HepG2 (cell line): ENCODE results near the gene CCDC33. TPM values are rescaled to one million over a fixed set of nuclear protein-coding genes. Genes with fewer than 3 reads are reported as not detected.

Experiments used
- ATAC-seq: fragments of 200-7000 bp; cut with Tn5 transposase; 3 replicates; pipeline ENCODE4 v1.9.1; 2020; ENCODE audit warnings: mild to moderate bottlenecking, moderate library complexity
- BruUV-seq: library from RNA; stranded (reverse); fragments of 400-500 nt; replicated peaks from 2 replicates; lab custom pipeline; 2021; lab: Mats Ljungman, UMichigan
- CTCF ChIA-PET: fragments of 300-600 bp; formaldehyde crosslinking; extraction: SDS; loops from one replicate; lab custom pipeline; 2021; ENCODE audit warnings: low total read pairs, inconsistent platforms, low intra/inter-chr PET ratio; lab: Yijun Ruan, JAX
- POLR2A ChIA-PET: fragments of 350-600 bp; sonication (Branson Sonifier 250); formaldehyde crosslinking; loops from one replicate; lab custom pipeline; 2020; ENCODE audit warnings: antibody characterized with exemption, inconsistent platforms; lab: Yijun Ruan, JAX
- DNase-seq: peaks from one replicate; pipeline ENCODE4 v3.0.0-alpha.2; 2015; ENCODE audit warnings: low spot score
- FAIRE-seq: peaks from 3 replicates; lab custom pipeline; 2011; peaks lifted over from hg19 to GRCh38; lab: Jason Lieb, UNC
- H2AFZ ChIP-seq: one replicate; pipeline ENCODE4 v1.6.1; 2011; ENCODE audit warnings: low read length, inconsistent platforms
- H3K27ac ChIP-seq: fragments of 300-600 bp; 3 replicates; pipeline ENCODE4 v1.8.0; 2011; ENCODE audit warnings: mixed run types, mild to moderate bottlenecking, mixed read lengths, low read length, inconsistent platforms; ENCODE audit not compliant: insufficient read depth; ENCODE audit errors: extremely low read length
- H3K27me3 ChIP-seq, 2 experiments: fragments of 200-600 bp in 1 of 2; 2 replicates in 1 of 2; 3 replicates in 1 of 2; pipeline versions ENCODE4 v1.6.0 to v1.8.0; 2011; ENCODE audit warnings: low read length in 2 of 2, mild to moderate bottlenecking in 2 of 2, moderate library complexity in 2 of 2, inconsistent platforms in 1 of 2; ENCODE audit not compliant: insufficient read depth in 2 of 2, control insufficient read depth in 1 of 2
- H3K36me3 ChIP-seq, 2 experiments: fragments of 200-600 bp in 1 of 2; replicated peaks in 1 of 2; 2 replicates in 1 of 2; 3 replicates in 1 of 2; pipeline versions ENCODE4 v1.5.1 to v1.8.0; 2011; ENCODE audit warnings: low read length in 2 of 2, inconsistent platforms in 1 of 2; ENCODE audit not compliant: insufficient read depth in 2 of 2, control insufficient read depth in 1 of 2
- H3K4me1 ChIP-seq: 2 replicates; pipeline ENCODE4 v1.5.1; 2012; ENCODE audit warnings: low read length, inconsistent platforms; ENCODE audit not compliant: insufficient read depth
- H3K4me2 ChIP-seq: 2 replicates; pipeline ENCODE4 v1.6.0; 2011; ENCODE audit warnings: low read depth, low read length, inconsistent platforms
- H3K4me3 ChIP-seq, 3 experiments: fragments of 200-600 bp in 1 of 3; sonication (generic), shearing (Covaris generic) in 1 of 3; replicated peaks in 1 of 3; 2 replicates each; pipeline ENCODE4 v1.5.1; 2011 to 2016; ENCODE audit warnings: low read length in 3 of 3, inconsistent platforms in 2 of 3, low read depth in 2 of 3, mild to moderate bottlenecking in 2 of 3, control low read depth in 1 of 3, mixed read lengths in 1 of 3; ENCODE audit not compliant: insufficient read depth in 1 of 3
- H3K79me2 ChIP-seq: one replicate; pipeline ENCODE4 v1.6.1; 2011; ENCODE audit warnings: low read length, inconsistent platforms; ENCODE audit not compliant: insufficient read depth
- H3K9ac ChIP-seq: 2 replicates; pipeline ENCODE4 v1.6.0; 2011; ENCODE audit warnings: mild to moderate bottlenecking, low read depth, low read length, inconsistent platforms; ENCODE audit not compliant: insufficient read depth
- H3K9me3 ChIP-seq: 2 replicates; pipeline ENCODE4 v1.5.1; 2012; ENCODE audit warnings: mild to moderate bottlenecking, low read length
- H4K20me1 ChIP-seq: 2 replicates; pipeline ENCODE4 v1.6.0; 2011; ENCODE audit warnings: inconsistent platforms, mild to moderate bottlenecking, low read length, moderate library complexity; ENCODE audit not compliant: insufficient read depth
- CCDC6 ChIP-seq: sonication (generic); formaldehyde crosslinking; IDR thresholded peaks from 2 replicates; pipeline ENCODE4 v1.8.1; 2022; ENCODE audit warnings: mild to moderate bottlenecking, missing genetic modification reagents, moderate library complexity
- FOXM1 ChIP-seq: sonication (generic); formaldehyde crosslinking; IDR thresholded peaks from 2 replicates; pipeline ENCODE4 v1.5.0; 2020; ENCODE audit warnings: missing genetic modification reagents
- IKZF4 ChIP-seq: sonication (generic); formaldehyde crosslinking; IDR thresholded peaks from 2 replicates; pipeline ENCODE4 v1.5.1; 2020; ENCODE audit warnings: borderline replicate concordance, mild to moderate bottlenecking, low read depth, missing genetic modification reagents; ENCODE audit errors: not compliant biosample characterization
- IRF2 ChIP-seq: IDR thresholded peaks from 2 replicates; pipeline ENCODE4 v1.6.1; 2018; ENCODE audit warnings: missing genetic modification reagents, missing compliant biosample characterization
- SALL2 ChIP-seq: sonication (generic); formaldehyde crosslinking; IDR thresholded peaks from 2 replicates; pipeline ENCODE4 v1.8.1; 2023; ENCODE audit warnings: mild to moderate bottlenecking, missing genetic modification reagents, inconsistent platforms
- SRF ChIP-seq: IDR thresholded peaks from 2 replicates; pipeline ENCODE4 v1.6.1; 2011; ENCODE audit warnings: mild to moderate bottlenecking, low read depth, low read length, moderate library complexity
- ZBTB26 ChIP-seq: IDR thresholded peaks from 2 replicates; pipeline ENCODE4 v1.6.1; 2016; ENCODE audit warnings: missing compliant biosample characterization, missing genetic modification reagents, borderline replicate concordance
- ZIK1 ChIP-seq: sonication (generic); formaldehyde crosslinking; IDR thresholded peaks from 2 replicates; pipeline ENCODE4 v1.5.0; 2020; ENCODE audit warnings: mild to moderate bottlenecking, low read depth, missing genetic modification reagents, borderline replicate concordance
- ZZZ3 ChIP-seq: sonication (generic); formaldehyde crosslinking; IDR thresholded peaks from 2 replicates; pipeline ENCODE4 v1.4.0; 2020; ENCODE audit warnings: missing genetic modification reagents, mild to moderate bottlenecking, borderline replicate concordance
- WGBS: methylation state at CpG from one replicate; pipeline ENCODE4 v1.1.6; 2017; ENCODE audit warnings: low lambda C conversion rate; 5-methylcytosine and 5-hydroxymethylcytosine counted together
- in situ Hi-C: cut with HindIII; loops from 2 replicates; pipeline ENCODE4 v1.10.0; 2017; ENCODE audit warnings: low pct_unique_long_range_greater_than_20kb; ENCODE audit not compliant: extremely low pct_ligation_motif_present
- intact Hi-C: fragments of 100-400 bp; cut with micrococcal nuclease; formaldehyde crosslinking; loops from one replicate; pipeline ENCODE4 v1.10.0; 2022; ENCODE audit not compliant: unreplicated experiment
- polyA plus RNA-seq, 8 experiments: library from polyadenylated mRNA; depleted of rRNA in 3 of 8; stranded (reverse) in 7 of 8; unstranded in 1 of 8; fragments of >200 nt; fragmentation: Illumina TruSeq in 4 of 8; extraction: Trizol in 4 of 8; gene quantifications; 2 replicates each; pipeline versions ENCODE4 v1.2.1 to v1.2.3, GENCODE V29; 2011 to 2016; ENCODE audit warnings: low read depth in 4 of 8, missing spikeins in 1 of 8, mixed read lengths in 1 of 8; ENCODE audit not compliant: insufficient read depth in 1 of 8
- total RNA-seq, 5 experiments: library from RNA; depleted of rRNA; stranded (reverse); fragments of >200 nt; fragmentation: Illumina TruSeq; extraction: Trizol; gene quantifications; 2 replicates each; pipeline ENCODE4 v1.2.3, GENCODE V29; 2016; ENCODE audit warnings: low read depth in 1 of 5

Gene CCDC33
- total and polyA plus RNA-seq, 2 of the 13 experiments (the other 11 are each of a cell fraction or from before 2014, with no cell fraction given): 0.30 TPM; not detected in 1

GRCh38 chr15:74261685-74262084, 25.6 kb downstream of the CCDC33 start:
- ChIA-PET CTCF (no interaction called here), POLR2A (no interaction called here)
- ATAC-seq (no peak), DNase-seq (no peak), FAIRE-seq (no peak)
- no peaks in the 10 kb centered on the region for H4K20me1 ChIP-seq
- no peaks in the 10 kb centered on the region for H3K4me1 ChIP-seq
- H3K36me3 ChIP-seq: no peaks in the 10 kb centered on the region
- H3K4me2 ChIP-seq: no peak overlapping the region
- H3K27me3 ChIP-seq: peaks cover 9 to 44% of the 10 kb centered on the region in 2 experiments; a peak in 4 of 5 replicates
- no peak overlapping the region for H2AFZ ChIP-seq
- no peak overlapping the region for H3K4me3 ChIP-seq
- no TSS peak for BruUV-seq
- no peaks in the 10 kb centered on the region for H3K9me3 ChIP-seq
- intact Hi-C loops (no loop called here), in situ Hi-C loops (no loop called here)
- WGBS: 0% methylated on average over 4 of the region's 8 CpGs
- H3K79me2 ChIP-seq: no peaks in the 10 kb centered on the region
- H3K27ac ChIP-seq: no peak overlapping the region
- no peak overlapping the region for H3K9ac ChIP-seq
- TF ChIP-seq CCDC6 (CRISPR knock-in tag): no peak
- TF ChIP-seq SALL2: no peak
- TF ChIP-seq IKZF4 (CRISPR knock-in tag): no peak
- no peak for TF ChIP-seq IRF2

- H3K9ac ChIP-seq: no peak overlapping the region
- no peak for FAIRE-seq
- in situ Hi-C loops: no loop called here
- no peaks in the 10 kb centered on the region for H3K9me3 ChIP-seq
- no peaks in the 10 kb centered on the region for H3K4me1 ChIP-seq
- H3K4me3 ChIP-seq: no peak overlapping the region
- ChIA-PET CTCF (no interaction called here), POLR2A (no interaction called here)
- H4K20me1 ChIP-seq: peaks cover under 1% of the 10 kb centered on the region; the same call in 1 of the 2 replicates
- peaks cover 7 to 41% of the 10 kb centered on the region in 2 experiments; a peak in 4 of 5 replicates for H3K27me3 ChIP-seq
- TF ChIP-seq ZIK1 (CRISPR knock-in tag) (no peak), SRF (no peak), FOXM1 (CRISPR knock-in tag) (no peak), ZBTB26 (no peak), ZZZ3 (CRISPR knock-in tag) (no peak)
- 0% methylated on average over 2 of the region's 2 CpGs for WGBS
- H3K36me3 ChIP-seq: no peaks in the 10 kb centered on the region
- no peak for DNase-seq
- no peak overlapping the region for H2AFZ ChIP-seq
- H3K79me2 ChIP-seq: no peaks in the 10 kb centered on the region
- no peak overlapping the region for H3K4me2 ChIP-seq
- no peak overlapping the region for H3K27ac ChIP-seq
- BruUV-seq: no TSS peak
- no peak for ATAC-seq
- intact Hi-C loops: no loop called here
These were observed 26.0 kb downstream of the CCDC33 start for GRCh38 chr15:74262151-74262550.
